GM20000 (cell line): ENCODE measurements around the gene NFXL1.

ENCODE experiments used
- DNase-seq: peaks from one replicate; pipeline ENCODE4 v3.0.0; 2012; ENCODE audit warnings: low spot score
- CTCF ChIP-seq: IDR thresholded peaks from 2 replicates; pipeline ENCODE4 v1.5.1; 2012; ENCODE audit warnings: mild to moderate bottlenecking, control low read depth; ENCODE audit errors: extremely low read depth, missing control alignments

Gene NFXL1

GRCh38 chr4:47814618-47815295, 99.6 kb downstream of the NFXL1 start:
- TF ChIP-seq CTCF = no peak
- no peak for DNase-seq

GRCh38 chr4:47809654-47810203, 104.7 kb downstream of the NFXL1 start:
- no peak for DNase-seq
- no peak for TF ChIP-seq CTCF

GRCh38 chr4:47804598-47804997, 109.8 kb downstream of the NFXL1 start:
- no peak for TF ChIP-seq CTCF
- DNase-seq = no peak

- no peak for TF ChIP-seq CTCF
- DNase-seq = no peak
These were observed 112.8 kb downstream of the NFXL1 start for GRCh38 chr4:47801481-47802002.

- DNase-seq = no peak
- no peak for TF ChIP-seq CTCF
These were observed 116.2 kb downstream of the NFXL1 start for GRCh38 chr4:47798165-47798564.
